Germinal center (tissue), 1 donor: ENCODE data around the gene CCND2.

Experiments used
- DNase-seq: peaks from one replicate; pipeline ENCODE4 v3.0.0; 2012; ENCODE audit warnings: mixed read lengths, low spot score

The CCND2 gene

GRCh38 chr12:4256043-4256826 is 17.3 kb upstream of the CCND2 start:
- no peak for DNase-seq

GRCh38 chr12:4257442-4257841 is 16.1 kb upstream of the CCND2 start:
- no peak for DNase-seq

GRCh38 chr12:4259099-4259498 is 14.5 kb upstream of the CCND2 start:
- no peak for DNase-seq

- DNase-seq = no peak
Observed at GRCh38 chr12:4261655-4262054, 11.9 kb upstream of the CCND2 start.

- no peak for DNase-seq
Observed at GRCh38 chr12:4265280-4265679, 8.3 kb upstream of the CCND2 start.

- no peak for DNase-seq
Observed at GRCh38 chr12:4266990-4267389, 6.6 kb upstream of the CCND2 start.

GRCh38 chr12:4267704-4268328 is 5.7 kb upstream of the CCND2 start:
- DNase-seq = no peak

- DNase-seq = no peak
Observed at GRCh38 chr12:4268329-4269181, 5.0 kb upstream of the CCND2 start.

- peak; percentile 62 for DNase-seq
Observed at GRCh38 chr12:4269279-4269991, 4.1 kb upstream of the CCND2 start.

GRCh38 chr12:4270016-4270830 is 3.3 kb upstream of the CCND2 start:
- DNase-seq = no peak

- peak; percentile 52 for DNase-seq
Observed at GRCh38 chr12:4270831-4271716, 2.5 kb upstream of the CCND2 start.

- DNase-seq = peak; percentile 83
Observed at GRCh38 chr12:4271717-4272423, 1.7 kb upstream of the CCND2 start.

- DNase-seq = no peak
Observed at GRCh38 chr12:4272424-4273272, 914 bp upstream of the CCND2 start.

GRCh38 chr12:4273273-4273651 is 300 bp upstream of the CCND2 start:
- no peak for DNase-seq

GRCh38 chr12:4274396-4275015 is 944 bp downstream of the CCND2 start:
- no peak for DNase-seq

GRCh38 chr12:4275016-4275869 is 1.7 kb downstream of the CCND2 start:
- no peak for DNase-seq

GRCh38 chr12:4275870-4276301 is 2.3 kb downstream of the CCND2 start:
- DNase-seq = no peak
